Measurements from ENCODE around the gene CES3.

Gene CES3

GRCh38 chr16:67009158-67009557 lies 48.1 kb downstream of the CES3 start:
- DNase-seq (ENCODE audit: low spot score): no peak

DNA sequence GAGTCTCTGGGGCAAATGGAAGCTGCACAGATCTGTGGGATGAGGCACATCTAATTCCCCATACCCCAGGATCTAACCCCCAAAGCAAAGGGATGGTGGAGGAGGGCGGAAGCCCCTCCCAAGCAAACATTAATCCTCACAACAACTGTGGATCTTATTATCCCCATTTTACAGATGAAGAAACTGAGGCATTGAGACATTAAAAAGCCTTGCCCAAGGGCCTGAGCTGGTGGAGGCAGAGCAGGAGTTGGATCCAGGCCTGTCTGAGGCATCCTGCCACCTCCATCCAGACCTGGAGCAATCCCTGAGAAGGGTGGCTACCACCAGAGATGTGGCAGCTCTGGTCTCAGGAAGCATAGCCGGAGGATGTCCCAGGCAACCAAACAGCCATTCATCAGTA lies 50.2 kb downstream of the CES3 start:
- DNase-seq (ENCODE audit: low spot score): no peak

DNA sequence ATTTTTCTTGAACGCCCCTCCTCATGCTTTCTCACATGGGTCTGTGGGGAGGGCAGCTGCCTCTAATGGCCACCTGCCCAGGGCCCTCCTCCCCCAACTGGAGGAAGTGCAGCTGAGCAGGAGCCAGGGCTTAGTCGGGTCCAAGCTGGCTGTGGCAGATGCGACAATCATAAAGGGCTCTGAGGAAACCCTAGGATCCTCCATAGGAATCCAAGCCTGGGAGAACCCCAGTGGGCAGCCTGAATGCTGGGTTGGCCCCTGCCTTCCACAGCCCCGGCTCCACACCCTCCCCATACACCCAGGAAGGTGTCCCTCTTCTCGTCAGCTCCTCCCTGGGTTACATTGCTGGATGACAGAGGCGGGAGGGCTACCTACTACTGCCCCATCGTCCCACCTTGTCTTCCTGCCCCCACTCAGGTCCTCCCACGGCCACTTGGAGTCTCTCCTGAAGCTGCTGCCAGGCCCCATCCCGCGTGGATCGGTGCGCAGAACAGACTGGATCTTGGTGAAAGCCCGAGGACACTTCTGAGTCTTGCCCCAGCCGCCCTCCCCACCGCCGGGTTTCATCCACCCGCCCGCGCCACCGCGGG lies 52.3 kb downstream of the CES3 start:
- peak; percentile 60 for DNase-seq (ENCODE audit: low spot score)

DNA sequence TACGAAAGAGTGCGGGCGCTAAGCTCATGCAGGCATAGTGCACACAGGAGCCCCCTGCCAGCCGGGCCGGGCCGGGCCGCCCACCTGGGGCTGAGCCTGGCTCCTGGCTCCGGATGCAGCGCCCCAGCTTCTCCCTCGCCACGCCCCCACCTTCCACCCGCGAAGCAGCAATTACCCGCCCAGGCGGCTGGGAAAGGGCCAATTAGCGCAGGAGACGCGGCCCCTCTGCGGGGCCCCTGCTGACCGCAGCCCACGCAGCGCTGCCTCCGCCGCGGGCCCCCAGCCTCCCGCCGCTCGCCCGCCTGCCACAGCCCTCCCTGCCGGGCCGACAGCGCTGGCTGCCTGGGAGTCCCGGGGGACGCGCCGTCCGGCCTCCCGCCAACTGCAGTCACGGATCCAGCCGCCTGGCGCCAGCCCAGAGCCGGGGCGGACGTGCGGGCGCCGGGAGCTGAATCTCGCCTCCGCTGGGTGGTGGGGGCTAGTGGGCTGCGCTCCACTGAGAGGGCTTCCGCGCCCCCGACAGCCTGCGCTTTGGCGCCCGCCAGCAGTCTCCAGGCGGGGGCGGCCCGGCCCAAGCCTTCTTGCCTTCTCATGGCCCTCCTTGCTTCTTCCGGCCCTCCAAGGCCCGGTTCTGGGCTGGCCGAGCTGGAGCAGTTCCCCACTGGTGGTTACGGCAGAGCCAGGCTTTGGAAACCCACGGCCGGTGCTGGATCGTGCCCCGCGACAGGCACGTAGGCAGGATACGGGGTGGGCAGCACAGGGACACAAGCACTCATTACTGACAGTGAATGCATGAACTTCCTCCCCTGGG lies 53.0 kb downstream of the CES3 start:
- peak; percentile 65 for DNase-seq (ENCODE audit: low spot score)

DNA sequence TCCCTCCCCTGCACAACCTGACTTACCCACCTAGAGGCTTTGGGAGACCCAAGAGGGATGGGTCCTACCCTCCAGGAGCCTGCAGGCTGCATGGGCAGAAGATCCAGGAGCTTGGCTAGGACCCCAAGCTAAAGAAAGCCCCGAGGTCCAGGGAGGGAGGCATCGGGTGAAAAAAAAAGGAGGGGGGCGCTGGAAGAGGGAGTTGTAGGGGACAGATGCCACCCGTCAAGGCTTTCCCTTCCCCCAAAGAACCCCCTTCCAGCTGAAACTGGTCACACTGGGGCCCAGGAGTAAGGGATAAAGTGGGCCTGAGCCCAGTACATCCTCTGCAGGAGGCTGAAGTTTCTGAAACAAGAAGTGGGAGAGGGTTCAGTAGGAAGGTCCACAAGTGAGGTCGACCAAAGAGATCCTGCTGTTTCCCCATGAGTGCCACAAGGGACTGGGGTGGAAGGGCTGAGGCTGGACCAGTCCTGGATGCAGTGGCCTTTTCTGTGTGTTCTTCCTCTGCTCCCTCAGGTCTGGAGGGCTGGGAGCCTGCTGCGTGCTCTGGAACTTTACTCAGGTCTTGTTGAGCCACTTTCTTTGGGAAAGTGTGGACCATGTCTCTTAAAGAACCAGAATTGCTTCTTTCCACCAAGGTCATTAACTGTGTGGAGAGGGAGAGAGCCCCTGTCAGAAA lies 53.7 kb downstream of the CES3 start:
- no peak for DNase-seq (ENCODE audit: low spot score)

- no peak for DNase-seq (ENCODE audit: low spot score)
These were observed 54.3 kb downstream of the CES3 start for GRCh38 chr16:67015313-67015731.

GRCh38 chr16:67016143-67016542 lies 55.1 kb downstream of the CES3 start:
- no peak for DNase-seq (ENCODE audit: low spot score)

- DNase-seq (ENCODE audit: low spot score): no peak
These were observed 55.8 kb downstream of the CES3 start for GRCh38 chr16:67016681-67017420.

DNA sequence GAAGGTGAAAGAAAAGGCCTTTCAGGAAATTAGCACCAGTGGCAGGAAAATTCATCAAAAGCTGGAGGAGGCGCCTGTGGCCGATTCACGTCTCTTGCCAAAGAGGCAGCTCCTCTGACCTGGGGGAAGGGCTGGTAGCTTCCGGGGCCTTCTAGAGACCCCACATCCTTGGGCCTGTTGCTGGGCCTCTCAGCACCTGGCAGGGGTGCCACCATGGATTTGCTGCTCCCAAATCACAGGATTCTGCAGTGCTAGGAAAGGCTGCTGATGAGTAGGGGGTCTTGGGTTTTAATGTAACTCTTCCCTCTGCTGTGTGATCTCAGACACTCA lies 56.3 kb downstream of the CES3 start:
- DNase-seq (ENCODE audit: low spot score): no peak

DNA sequence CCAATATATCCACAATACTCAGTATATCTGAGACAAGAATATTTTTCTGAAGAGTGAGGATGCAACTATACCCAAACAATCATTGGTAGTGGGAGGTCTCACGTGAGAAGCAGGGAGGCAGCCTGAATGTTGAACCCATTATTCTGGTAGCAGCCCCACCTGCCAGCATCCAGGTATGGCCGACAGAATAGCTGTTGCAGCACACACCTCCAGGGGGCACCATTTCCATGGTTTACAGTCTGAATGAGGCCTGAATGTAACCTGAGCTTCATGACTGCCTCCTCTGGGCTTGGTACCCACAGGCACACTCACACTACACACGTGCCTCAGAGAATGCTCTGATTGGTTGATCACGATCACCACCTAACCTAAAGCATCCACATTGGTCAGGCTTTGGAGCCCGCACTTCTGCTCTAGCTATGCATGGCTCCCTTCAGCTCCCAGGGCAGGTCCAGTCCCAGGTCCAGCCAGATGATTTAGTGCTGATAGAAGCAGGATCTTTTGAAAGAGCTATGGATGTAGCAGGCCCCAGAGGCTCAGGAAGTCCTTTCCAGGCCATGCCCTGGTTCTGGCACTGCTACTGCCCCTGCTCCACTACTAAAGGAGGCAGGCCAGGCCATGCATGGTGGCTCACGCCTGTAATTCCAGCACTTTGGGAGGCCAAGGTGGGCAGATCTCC lies 56.9 kb downstream of the CES3 start:
- DNase-seq (ENCODE audit: low spot score): peak; percentile 79

- no peak for DNase-seq (ENCODE audit: low spot score)
These were observed 58.1 kb downstream of the CES3 start for GRCh38 chr16:67019171-67019570.

DNA sequence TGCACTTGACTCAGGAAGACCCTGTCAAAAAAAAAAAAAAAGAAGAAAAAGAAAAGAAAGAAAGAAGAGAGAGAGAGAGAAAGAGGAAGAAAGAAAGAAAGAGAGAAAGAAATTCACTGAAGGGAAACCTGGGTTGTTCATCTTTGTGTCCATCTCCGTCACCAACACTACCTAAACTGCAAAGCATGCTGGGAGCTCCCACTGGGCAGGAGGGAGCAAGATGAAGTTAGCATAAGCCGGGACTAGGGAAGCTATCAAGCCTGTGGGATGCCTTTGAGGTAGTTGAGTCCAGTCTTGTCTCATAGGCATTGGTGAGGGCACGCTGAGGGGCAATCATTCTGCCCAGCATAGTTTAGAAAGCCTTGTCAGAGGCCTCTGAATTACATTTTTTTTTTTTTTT lies 60.3 kb downstream of the CES3 start:
- no peak for DNase-seq (ENCODE audit: low spot score)

DNA sequence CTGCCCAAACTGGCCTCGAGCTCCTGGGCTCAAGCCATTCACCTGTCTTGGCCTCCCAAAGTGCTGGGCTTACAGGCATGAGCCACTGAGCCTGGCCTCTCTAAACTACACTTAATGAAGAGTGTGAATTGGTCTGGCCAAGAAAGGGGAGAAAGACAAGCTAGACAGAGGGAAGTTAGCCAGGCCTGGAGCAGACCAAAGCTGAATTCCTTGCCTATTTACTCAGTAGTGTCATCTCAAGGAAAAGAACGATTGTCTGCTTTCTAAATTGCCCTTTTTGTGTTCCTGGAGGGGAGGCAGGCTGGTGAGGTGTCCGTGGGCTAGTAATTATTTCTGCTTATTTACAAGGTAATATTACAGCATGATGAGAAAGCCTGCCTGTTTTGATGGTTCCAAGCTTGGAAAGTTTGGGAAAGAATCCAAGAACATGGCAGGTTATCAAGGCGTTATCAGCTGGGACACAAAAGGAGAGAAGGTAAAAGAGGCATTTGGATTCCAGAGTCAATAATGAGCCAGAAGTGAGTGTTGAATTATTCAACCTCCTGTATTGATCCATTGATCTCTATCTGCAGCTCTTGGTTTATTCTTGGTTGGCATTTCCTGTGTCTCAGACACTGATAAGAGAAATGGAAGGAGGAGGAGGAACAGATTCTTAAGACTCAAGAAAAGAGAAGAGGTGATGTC lies 61.6 kb downstream of the CES3 start:
- no peak for DNase-seq (ENCODE audit: low spot score)

- DNase-seq (ENCODE audit: low spot score): no peak
These were observed 62.6 kb downstream of the CES3 start for GRCh38 chr16:67023689-67024088.
